Measurements from ENCODE around the gene HES7. TPM values are rescaled to one million over a fixed set of nuclear protein-coding genes. Genes with fewer than 3 reads are reported as not detected.
A peak's percentile ranks its signal among the peaks of the same experiment; 100 is the strongest.

Gene HES7
- total RNA-seq, 1 donor from 2014 or later, result 0.46 TPM

DNA sequence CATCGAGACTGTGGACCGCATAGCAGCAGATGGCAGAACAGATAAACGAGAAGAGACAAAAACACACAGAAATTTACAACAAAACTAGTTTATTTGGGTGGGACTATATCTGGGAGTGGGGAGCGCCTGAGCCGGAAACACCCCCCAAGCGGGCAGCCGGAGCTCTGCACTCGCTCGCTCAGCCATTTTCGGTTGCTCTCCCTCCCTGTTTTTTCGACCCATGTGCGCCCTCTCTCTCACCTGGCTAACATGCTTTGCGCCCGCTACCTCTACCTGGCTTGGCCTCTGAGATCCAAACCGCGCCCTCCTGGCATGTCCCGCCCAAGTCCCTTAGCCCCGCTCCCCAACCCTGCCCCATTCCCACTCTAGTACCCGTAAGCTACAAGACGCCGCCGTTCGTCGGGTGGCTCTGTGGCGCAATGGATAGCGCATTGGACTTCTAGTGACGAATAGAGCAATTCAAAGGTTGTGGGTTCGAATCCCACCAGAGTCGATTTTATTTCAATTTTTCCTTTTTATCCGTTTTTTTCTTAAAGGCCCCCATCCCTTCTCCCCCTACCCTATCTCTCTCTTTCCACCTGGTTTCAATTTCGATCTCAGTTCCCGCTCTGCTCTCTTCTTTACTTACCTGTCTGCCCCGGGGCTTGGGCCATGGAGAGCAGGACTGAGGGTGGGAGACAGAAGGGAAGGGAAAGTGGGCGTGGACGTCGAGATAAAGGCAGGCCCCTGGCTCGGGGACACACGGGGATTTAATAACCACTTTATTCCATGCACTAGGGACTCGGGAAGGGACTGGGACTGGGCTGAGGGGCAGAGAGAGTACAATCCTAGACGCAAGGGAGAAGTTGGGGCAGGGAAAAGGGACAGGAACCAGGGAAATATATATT lies 3.1 kb downstream of the HES7 start:
- TF ChIP-seq, protein P1, sequence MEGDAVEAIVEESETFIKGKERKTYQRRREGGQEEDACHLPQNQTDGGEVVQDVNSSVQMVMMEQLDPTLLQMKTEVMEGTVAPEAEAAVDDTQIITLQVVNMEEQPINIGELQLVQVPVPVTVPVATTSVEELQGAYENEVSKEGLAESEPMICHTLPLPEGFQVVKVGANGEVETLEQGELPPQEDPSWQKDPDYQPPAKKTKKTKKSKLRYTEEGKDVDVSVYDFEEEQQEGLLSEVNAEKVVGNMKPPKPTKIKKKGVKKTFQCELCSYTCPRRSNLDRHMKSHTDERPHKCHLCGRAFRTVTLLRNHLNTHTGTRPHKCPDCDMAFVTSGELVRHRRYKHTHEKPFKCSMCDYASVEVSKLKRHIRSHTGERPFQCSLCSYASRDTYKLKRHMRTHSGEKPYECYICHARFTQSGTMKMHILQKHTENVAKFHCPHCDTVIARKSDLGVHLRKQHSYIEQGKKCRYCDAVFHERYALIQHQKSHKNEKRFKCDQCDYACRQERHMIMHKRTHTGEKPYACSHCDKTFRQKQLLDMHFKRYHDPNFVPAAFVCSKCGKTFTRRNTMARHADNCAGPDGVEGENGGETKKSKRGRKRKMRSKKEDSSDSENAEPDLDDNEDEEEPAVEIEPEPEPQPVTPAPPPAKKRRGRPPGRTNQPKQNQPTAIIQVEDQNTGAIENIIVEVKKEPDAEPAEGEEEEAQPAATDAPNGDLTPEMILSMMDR (conservative IDR thresholded peaks at IDR 0.05), result peak; percentile 70
- peak overlapping the region; percentile 98 for H3K27ac Mint-ChIP-seq
- no peak for DNase-seq (ENCODE audit: extremely low spot score, unreplicated experiment)
- peaks cover 9% of the 10 kb centered on the region for H3K36me3 Mint-ChIP-seq
- H3K27me3 Mint-ChIP-seq, result peaks cover 84% of the 10 kb centered on the region
- H3K4me1 Mint-ChIP-seq (ENCODE audit: unreplicated experiment), result peaks cover 50% of the 10 kb centered on the region
- H3K9me3 Mint-ChIP-seq, result no peaks in the 10 kb centered on the region
- peak overlapping the region; percentile 91 for H3K4me3 Mint-ChIP-seq

DNA sequence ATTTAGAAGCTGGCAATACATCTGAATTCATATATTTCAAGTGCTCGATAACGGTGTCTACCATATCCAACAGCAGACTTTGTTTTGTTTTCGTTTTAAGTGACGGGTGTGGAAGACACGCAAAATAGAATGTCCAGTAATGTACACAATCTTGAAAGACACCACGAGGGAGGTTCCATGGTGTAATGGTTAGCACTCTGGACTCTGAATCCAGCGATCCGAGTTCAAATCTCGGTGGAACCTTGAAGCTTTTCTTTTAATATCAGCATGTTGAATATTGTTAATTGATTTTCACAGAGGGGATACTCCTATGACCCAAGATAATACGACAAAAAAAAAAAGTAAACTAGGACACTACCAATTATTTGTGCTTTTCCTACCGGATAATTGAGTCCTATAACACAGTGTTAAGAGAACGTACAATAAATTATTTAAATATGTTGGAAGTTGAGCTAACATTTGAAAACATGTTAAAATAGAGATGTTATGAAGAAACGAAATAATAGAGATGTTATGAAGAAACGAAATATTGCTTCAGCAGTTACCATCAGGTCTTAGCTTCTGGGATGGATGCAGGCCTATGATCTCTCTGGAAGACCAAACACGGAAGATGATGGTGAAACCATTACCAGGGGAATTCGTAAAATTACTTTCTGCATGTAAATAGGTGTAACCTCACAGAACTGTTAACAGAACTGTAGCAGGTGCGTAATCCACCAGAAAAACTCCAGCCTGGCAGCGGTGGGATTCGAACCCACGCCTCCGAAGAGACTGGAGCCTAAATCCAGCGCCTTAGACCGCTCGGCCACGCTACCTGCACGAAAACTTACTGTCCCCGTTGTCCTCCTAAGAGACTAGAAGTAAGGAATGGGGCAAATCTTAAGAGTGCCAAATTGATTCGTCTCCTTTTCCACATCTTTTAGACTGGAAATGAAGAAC lies 4.1 kb downstream of the HES7 start:
- TF ChIP-seq, protein P1 (conservative IDR thresholded peaks at IDR 0.05), result no peak
- peaks cover 84% of the 10 kb centered on the region for H3K27me3 Mint-ChIP-seq
- H3K36me3 Mint-ChIP-seq, result peaks cover 9% of the 10 kb centered on the region
- DNase-seq (ENCODE audit: extremely low spot score, unreplicated experiment), result peak; percentile 90
- H3K27ac Mint-ChIP-seq, result peak overlapping the region; percentile 98
- H3K4me3 Mint-ChIP-seq, result peak overlapping the region; percentile 91
- peaks cover 45% of the 10 kb centered on the region for H3K4me1 Mint-ChIP-seq (ENCODE audit: unreplicated experiment)
- H3K9me3 Mint-ChIP-seq, result no peaks in the 10 kb centered on the region

- Mint-ChIP-seq H3K9me3 (no peaks in the 10 kb centered on the region), H3K4me3 (peak overlapping the region; percentile 91), H3K4me1 (ENCODE audit: unreplicated experiment) (peaks cover 37% of the 10 kb centered on the region), H3K36me3 (peaks cover 5% of the 10 kb centered on the region), H3K27ac (peak overlapping the region; percentile 98), H3K27me3 (peaks cover 84% of the 10 kb centered on the region)
- peak; percentile 89 for DNase-seq (ENCODE audit: extremely low spot score, unreplicated experiment)
- TF ChIP-seq, protein P1 (conservative IDR thresholded peaks at IDR 0.05), result peak; percentile 86
Measured at GRCh38 chr17:8118769-8119580, 4.9 kb downstream of the HES7 start.

- Mint-ChIP-seq H3K9me3 (no peaks in the 10 kb centered on the region), H3K27me3 (peaks cover 81% of the 10 kb centered on the region)
- no peak for DNase-seq (ENCODE audit: extremely low spot score, unreplicated experiment)
Measured at GRCh38 chr17:8117980-8118768, 5.7 kb downstream of the HES7 start, which contains the start of gene ALOXE3. Gene ALOXE3 (minus strand): TSS chr17:8118514. CDS start chr17:8117990, 524 bp downstream.

More at GRCh38 chr17:8117980-8118768, 5.7 kb downstream of the HES7 start, which contains the start of gene ALOXE3:
- H3K36me3 Mint-ChIP-seq, result peaks cover 5% of the 10 kb centered on the region
- peak within 1 kb of the TSS; percentile 91 for H3K4me3 Mint-ChIP-seq
- peaks cover 31% of the 10 kb centered on the region for H3K4me1 Mint-ChIP-seq (ENCODE audit: unreplicated experiment)
- TF ChIP-seq, protein P1 (conservative IDR thresholded peaks at IDR 0.05), result no peak
- H3K27ac Mint-ChIP-seq, result peak within 1 kb of the TSS; percentile 98

All from type B pancreatic cell (in vitro differentiated cells).